HG02973 (cell line): ENCODE results near the gene C16orf92.

Source experiments
- ATAC-seq: cut with Tn5 transposase; IDR thresholded peaks from one replicate; pipeline ENCODE4 v1.9.1; 2021; ENCODE audit warnings: moderate library complexity; ENCODE audit not compliant: unreplicated experiment

C16orf92 gene

GRCh38 chr16:29988346-29989075 lies 34.5 kb upstream of the C16orf92 start:
- ATAC-seq = no peak

- ATAC-seq = no peak
Measured at GRCh38 chr16:29989111-29989858, 33.7 kb upstream of the C16orf92 start.

GRCh38 chr16:29990034-29990433 lies 33.0 kb upstream of the C16orf92 start:
- ATAC-seq = no peak

GRCh38 chr16:29990883-29991570 lies 32.0 kb upstream of the C16orf92 start:
- ATAC-seq = no peak

DNA sequence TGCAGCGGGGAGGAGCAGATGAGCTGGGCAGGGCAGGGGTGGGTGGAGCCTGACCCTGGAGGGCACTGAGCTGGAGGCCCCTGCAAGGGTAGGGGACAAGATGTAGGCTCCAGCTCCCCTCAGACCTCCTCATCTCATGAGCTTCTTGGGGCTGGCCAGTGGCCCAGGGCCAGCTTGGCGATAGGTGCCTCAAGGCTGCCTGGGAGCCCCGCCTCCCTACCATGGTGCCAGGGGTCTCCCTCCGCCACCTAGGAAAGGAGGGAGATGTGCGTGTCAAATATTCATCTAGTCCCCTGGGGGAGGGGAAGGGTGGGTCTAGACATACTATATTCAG lies 31.5 kb upstream of the C16orf92 start:
- ATAC-seq = no peak

DNA sequence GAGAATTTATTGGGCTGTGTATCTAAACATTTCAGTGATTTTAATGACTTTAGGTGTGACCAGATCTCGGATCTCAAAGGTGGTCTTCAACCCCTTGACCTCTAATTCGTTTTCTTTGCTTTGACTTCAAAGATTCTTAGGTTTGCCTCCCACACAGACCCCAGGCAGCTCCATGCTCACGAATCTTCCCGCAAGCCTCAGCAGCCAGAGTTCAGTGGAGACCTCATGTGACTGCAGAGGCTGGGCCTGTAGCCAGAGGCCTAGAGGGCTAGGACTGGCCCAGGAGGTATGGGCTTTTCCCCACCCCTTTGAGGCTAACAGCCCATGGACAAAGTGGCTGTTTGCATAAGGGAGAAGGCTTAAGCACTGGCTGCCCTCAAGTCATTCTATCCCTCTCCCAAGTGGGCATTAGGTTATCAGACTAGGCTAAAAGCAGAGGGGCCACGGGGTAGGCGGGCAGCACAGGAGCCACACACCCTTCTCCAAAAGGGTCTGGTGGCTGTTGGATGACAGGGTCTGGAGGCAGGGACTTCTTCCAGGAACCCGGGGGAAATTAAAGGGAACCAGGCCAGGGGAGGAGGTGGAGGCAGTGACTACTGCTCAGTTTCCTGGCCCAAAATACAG lies 30.5 kb upstream of the C16orf92 start:
- no peak for ATAC-seq

DNA sequence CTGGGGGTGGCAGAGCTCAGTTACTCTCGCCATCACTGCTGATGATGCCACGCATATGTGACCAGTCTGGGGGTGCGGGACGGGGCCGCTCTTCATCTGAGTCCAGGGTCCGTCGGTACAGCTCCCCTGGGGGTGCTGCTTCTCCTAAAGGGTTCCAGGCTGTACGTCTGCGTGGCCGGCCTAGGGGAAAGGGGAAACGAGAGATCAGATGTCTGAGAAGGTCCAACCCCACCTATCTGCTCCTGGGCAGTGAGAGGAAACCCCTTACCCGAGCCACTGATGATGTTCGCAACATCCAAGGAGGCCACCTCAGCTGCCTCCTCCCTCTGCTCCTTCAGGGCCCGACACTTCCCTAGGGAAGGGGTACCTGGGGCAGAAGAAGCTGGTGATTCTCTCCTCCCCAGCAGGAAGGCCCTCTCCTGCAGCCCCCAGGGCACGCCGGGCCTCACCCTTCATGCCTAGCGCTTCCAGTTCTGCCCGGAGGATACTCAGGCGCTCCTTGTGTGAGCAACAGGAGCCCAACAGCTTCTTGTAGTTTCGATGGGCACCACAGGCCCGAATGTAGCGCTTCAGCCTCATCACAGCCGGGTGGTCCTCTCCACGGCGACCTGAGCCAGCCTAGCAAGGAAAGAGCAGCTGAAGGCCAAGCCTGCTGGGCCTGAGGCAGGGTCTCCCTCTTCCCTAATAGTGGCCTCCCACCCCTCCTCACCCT lies 29.7 kb upstream of the C16orf92 start:
- no peak for ATAC-seq

- no peak for ATAC-seq
Measured at GRCh38 chr16:29993903-29994599, 28.9 kb upstream of the C16orf92 start.

- peak; percentile 26 for ATAC-seq
Measured at GRCh38 chr16:29994600-29995323, 28.2 kb upstream of the C16orf92 start.

- peak; percentile 40 for ATAC-seq
Measured at GRCh38 chr16:29995324-29995910, 27.6 kb upstream of the C16orf92 start, which contains the start of gene HIRIP3. Gene HIRIP3, minus strand, starts transcription at chr16:29995617. Its CDS starts 12 bp downstream, at chr16:29995605.

- ATAC-seq = peak; percentile 83
Measured at GRCh38 chr16:29995911-29996765, 26.9 kb upstream of the C16orf92 start, which contains the start of gene INO80E. Gene INO80E, plus strand, starts transcription at chr16:29996241. Its CDS starts 70 bp downstream, at chr16:29996311.

- no peak for ATAC-seq
Measured at GRCh38 chr16:29996766-29997250, 26.2 kb upstream of the C16orf92 start.

DNA sequence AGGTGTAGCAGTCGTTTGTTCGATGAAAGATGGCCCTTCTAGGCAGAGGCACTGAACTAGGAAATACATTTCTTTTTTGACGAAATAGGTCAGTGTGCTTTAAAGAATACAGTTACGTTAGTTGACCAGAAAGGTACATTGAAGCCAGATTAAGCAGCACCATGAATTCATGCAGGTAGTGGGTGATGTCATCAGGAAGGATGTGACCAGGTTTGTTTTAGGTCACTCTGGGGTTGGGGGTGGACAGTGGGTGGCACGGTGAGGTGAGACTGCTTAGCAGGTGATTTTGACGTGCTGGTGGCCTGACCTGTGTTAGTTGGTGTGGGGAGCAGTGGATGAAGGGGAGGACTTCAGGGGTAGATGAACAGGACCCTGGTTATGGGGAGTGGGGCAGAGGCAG lies 23.4 kb upstream of the C16orf92 start:
- ATAC-seq = no peak

DNA sequence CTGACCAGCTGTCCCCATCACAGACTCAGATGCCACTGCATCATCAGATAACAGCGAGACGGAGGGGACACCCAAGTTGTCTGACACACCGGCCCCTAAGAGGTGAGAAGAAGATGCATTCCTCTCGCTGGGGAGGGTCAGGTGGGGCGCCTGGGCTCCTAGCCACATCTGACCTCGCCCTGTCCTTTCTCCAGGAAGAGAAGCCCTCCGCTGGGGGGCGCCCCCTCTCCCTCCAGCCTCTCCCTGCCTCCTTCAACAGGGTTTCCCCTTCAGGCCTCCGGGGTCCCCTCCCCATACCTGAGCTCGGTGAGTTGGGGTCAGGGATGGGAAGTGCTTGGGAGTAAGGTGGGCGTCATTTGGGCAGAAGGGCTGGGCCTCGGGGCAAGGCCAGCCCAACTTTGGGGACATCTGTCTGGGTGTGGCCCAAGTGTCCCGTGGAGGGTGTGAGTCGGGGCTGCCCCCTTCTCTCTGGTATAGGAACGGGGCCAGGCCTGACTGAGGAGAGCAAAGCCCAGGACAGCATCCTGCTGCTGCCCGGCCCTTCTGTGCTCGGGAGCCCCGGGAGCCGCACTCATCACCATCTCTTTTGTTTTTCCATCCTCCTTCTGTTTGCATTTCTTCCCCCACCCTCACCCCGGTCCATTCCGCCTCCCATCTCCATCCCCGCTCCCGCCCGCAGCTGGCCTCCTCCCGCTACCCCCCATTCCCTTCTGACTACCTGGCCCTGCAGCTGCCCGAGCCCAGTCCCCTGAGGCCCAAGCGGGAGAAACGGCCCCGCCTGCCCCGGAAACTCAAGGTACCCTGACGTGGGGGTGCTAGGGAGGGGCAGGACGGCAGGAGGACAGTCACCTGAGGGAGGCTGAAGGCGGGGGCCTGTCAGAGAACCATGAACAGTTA lies 22.0 kb upstream of the C16orf92 start:
- ATAC-seq = no peak

DNA sequence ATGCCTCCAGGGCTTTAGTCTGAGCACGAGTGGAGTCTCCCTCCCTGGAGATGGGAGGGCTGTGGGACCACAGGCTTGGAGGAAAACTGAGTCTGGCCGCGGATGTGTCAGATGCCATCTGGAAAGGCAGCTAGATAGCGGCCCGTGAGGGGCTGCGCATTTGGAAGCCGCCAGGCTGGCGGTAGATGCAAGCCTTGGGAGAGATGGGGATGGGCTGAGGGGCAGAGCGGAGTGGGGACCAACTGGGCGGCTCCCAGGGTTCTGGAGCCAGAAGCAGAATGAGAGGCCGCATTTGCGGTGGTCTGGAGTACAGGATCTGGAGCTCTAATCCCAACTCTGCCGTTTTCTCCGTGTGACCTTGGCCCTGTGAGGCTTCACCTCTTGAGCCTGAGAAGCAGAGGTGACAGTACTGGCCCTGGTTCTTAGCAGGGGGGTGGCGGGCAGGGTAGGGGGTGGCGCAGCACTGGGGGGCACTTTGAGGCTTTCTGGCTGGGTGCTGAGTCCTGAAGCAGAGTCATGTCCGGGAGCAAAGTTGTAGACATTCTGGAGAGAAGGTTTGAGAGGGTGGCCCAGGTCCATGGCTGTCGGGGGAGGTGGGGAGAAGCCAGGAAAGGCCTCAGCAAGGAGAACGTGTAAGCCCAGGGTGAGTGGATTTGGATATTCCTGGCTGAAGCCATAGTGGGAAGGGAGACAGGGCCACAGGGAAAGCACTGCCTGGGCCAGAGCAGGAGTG lies 20.2 kb upstream of the C16orf92 start:
- no peak for ATAC-seq
